ENCODE results near the gene JAG2.
"Not testable (repeated sequence)": the region's sequence is repeated elsewhere in the genome, so short reads cannot be mapped to it uniquely, and the experiment has no call there.

Gene JAG2

GRCh38 chr14:105137481-105138020, 31.0 kb downstream of the JAG2 start:
- no peak for DNase-seq

- no peak for DNase-seq
Observed at GRCh38 chr14:105136401-105137322, 31.9 kb downstream of the JAG2 start.

GRCh38 chr14:105135700-105136395, 32.7 kb downstream of the JAG2 start:
- no peak for DNase-seq

GRCh38 chr14:105132921-105133654, 35.5 kb downstream of the JAG2 start:
- DNase-seq: no peak

GRCh38 chr14:105131241-105131640, 37.3 kb downstream of the JAG2 start:
- no peak for DNase-seq

- no peak for DNase-seq
Observed at GRCh38 chr14:105128059-105128458, 40.5 kb downstream of the JAG2 start.

GRCh38 chr14:105126981-105127329, 41.6 kb downstream of the JAG2 start:
- DNase-seq: no peak

GRCh38 chr14:105126126-105126980, 42.2 kb downstream of the JAG2 start:
- no peak for DNase-seq

- DNase-seq: no peak
Observed at GRCh38 chr14:105124823-105125222, 43.8 kb downstream of the JAG2 start.

GRCh38 chr14:105123981-105124765, 44.4 kb downstream of the JAG2 start:
- DNase-seq: no peak

GRCh38 chr14:105123064-105123665, 45.4 kb downstream of the JAG2 start:
- DNase-seq: no peak

- no peak for DNase-seq
Observed at GRCh38 chr14:105120056-105120455, 48.5 kb downstream of the JAG2 start.

- DNase-seq: no peak
Observed at GRCh38 chr14:105119408-105120025, 49.1 kb downstream of the JAG2 start.

- DNase-seq: no peak
Observed at GRCh38 chr14:105118646-105119407, 49.7 kb downstream of the JAG2 start.

- DNase-seq: no peak
Observed at GRCh38 chr14:105117710-105118385, 50.7 kb downstream of the JAG2 start.

- DNase-seq: no peak
Observed at GRCh38 chr14:105117257-105117646, 51.3 kb downstream of the JAG2 start.

GRCh38 chr14:105116451-105117256, 51.9 kb downstream of the JAG2 start:
- DNase-seq: no peak

GRCh38 chr14:105109243-105109642, 59.3 kb downstream of the JAG2 start:
- DNase-seq: not testable (repeated sequence)
